ENCODE measurements around the gene CHN2.

DNA sequence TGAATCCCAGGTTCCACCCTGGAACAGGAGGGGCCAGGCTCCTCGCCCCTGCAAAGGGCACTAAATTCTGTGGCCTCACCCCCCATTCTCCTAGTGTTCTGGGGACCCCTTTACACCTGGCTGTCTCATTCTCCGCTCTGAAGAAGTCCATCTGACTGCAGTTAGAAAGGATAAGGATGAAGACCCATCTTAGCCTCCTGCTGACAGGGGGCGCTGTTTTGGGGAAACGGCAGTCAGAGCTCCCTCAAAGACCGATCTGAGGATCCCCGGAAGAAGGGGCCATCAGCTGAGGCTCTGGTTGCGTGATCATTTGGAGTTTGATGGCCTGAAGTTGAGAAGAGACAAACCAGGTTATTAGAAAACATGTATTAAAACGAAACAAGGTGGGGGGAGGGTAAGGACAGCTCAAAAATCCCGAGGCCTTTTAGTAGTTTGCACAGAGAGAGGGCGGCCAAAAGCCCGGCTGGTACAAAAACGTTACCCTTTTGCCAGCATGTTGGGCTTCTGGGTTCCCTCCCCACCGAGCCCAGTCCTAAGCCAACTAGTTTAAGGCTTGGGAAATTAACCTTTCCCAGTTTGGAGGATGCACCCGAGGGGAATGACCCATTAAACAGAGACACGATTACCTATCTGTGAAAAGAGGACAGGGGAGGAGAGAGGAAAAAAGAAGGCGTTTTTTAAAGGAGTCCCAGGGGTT is 102.8 kb downstream of the CHN2 start:
- TF ChIP-seq, protein P1, sequence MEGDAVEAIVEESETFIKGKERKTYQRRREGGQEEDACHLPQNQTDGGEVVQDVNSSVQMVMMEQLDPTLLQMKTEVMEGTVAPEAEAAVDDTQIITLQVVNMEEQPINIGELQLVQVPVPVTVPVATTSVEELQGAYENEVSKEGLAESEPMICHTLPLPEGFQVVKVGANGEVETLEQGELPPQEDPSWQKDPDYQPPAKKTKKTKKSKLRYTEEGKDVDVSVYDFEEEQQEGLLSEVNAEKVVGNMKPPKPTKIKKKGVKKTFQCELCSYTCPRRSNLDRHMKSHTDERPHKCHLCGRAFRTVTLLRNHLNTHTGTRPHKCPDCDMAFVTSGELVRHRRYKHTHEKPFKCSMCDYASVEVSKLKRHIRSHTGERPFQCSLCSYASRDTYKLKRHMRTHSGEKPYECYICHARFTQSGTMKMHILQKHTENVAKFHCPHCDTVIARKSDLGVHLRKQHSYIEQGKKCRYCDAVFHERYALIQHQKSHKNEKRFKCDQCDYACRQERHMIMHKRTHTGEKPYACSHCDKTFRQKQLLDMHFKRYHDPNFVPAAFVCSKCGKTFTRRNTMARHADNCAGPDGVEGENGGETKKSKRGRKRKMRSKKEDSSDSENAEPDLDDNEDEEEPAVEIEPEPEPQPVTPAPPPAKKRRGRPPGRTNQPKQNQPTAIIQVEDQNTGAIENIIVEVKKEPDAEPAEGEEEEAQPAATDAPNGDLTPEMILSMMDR (IDR thresholded peaks at IDR 0.05): peak; percentile 52
- TF ChIP-seq EZH2 (IDR thresholded peaks at IDR 0.05): no peak
